Measurements from ENCODE around the gene PBX4.

Gene PBX4

DNA sequence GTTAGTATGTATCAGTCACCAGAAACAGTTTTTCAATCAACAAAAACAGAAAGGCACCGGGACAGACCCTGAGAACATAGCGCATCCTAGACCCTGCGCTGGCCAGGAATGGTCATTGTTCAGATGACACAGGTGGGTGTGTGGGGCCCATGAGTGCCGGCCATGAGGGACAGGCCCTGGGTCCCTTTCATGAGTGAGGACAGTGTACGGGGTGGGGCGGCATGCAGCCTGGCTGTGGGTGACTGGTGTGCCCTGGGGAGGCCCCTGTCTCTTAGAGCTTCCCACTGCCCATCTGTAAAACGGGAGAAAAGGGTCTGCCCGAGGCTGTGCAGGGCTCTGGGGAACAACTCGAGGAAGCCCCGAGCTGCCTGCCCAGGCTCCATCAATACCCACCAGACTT lies 25.8 kb downstream of the PBX4 start:
- Histone ChIP-seq H3K9me3 (ENCODE audit: control insufficient read depth, insufficient read depth, low read depth, low read length) (no peaks in the 10 kb centered on the region), H3K4me3 (ENCODE audit: low read depth, low read length) (no peak overlapping the region), H3K4me1 (ENCODE audit: control insufficient read depth, insufficient read depth, low read length) (no peaks in the 10 kb centered on the region), H3K36me3 (ENCODE audit: control insufficient read depth in 2 of 2, insufficient read depth in 1 of 2, low read length in 2 of 2) (peaks cover 0 to 7% of the 10 kb centered on the region in 2 experiments; a peak in 1 of 3 replicates), H3K27ac (ENCODE audit: extremely low read depth, low read depth, low read length) (no peak overlapping the region)
- ChIA-PET POLR2A (no interaction called here), CTCF (no interaction called here)
- no peak for TF ChIP-seq SALL2 (tag by site-specific recombination; IDR thresholded peaks at IDR 0.05; ENCODE audit: borderline replicate concordance)
- TF ChIP-seq ZNF140 (tag by site-specific recombination; IDR thresholded peaks at IDR 0.05) = no peak
- TF ChIP-seq WT1 (tag by site-specific recombination; IDR thresholded peaks at IDR 0.05) = no peak
- TF ChIP-seq TRIM28 (IDR thresholded peaks at IDR 0.05; ENCODE audit: borderline replicate concordance, low read length) = no peak
- no peak for TF ChIP-seq ZNF596 (tag by site-specific recombination; IDR thresholded peaks at IDR 0.05)
- TF ChIP-seq ZNF292 (tag by site-specific recombination; IDR thresholded peaks at IDR 0.05; ENCODE audit: borderline replicate concordance, low read depth) = no peak
- TF ChIP-seq TCF7L2 (IDR thresholded peaks at IDR 0.05; ENCODE audit: borderline replicate concordance, low read depth, low read length) = no peak
- TF ChIP-seq ZNF354C (tag by site-specific recombination; IDR thresholded peaks at IDR 0.05; ENCODE audit: borderline replicate concordance, low read depth) = no peak
- TF ChIP-seq ZNF37A (tag by site-specific recombination; IDR thresholded peaks at IDR 0.05) = no peak
- TF ChIP-seq ZNF624 (tag by site-specific recombination; IDR thresholded peaks at IDR 0.05) = no peak
- TF ChIP-seq INSM2 (tag by site-specific recombination; IDR thresholded peaks at IDR 0.05) = no peak
- TF ChIP-seq ZNF394 (tag by site-specific recombination; IDR thresholded peaks at IDR 0.05; ENCODE audit: borderline replicate concordance) = no peak
- TF ChIP-seq ATF2 (tag by site-specific recombination; IDR thresholded peaks at IDR 0.05; ENCODE audit: low read depth) = no peak
- no peak for TF ChIP-seq ZSCAN30 (tag by site-specific recombination; IDR thresholded peaks at IDR 0.05)
- no peak for TF ChIP-seq ZNF341 (tag by site-specific recombination; IDR thresholded peaks at IDR 0.05; ENCODE audit: low read depth)

DNA sequence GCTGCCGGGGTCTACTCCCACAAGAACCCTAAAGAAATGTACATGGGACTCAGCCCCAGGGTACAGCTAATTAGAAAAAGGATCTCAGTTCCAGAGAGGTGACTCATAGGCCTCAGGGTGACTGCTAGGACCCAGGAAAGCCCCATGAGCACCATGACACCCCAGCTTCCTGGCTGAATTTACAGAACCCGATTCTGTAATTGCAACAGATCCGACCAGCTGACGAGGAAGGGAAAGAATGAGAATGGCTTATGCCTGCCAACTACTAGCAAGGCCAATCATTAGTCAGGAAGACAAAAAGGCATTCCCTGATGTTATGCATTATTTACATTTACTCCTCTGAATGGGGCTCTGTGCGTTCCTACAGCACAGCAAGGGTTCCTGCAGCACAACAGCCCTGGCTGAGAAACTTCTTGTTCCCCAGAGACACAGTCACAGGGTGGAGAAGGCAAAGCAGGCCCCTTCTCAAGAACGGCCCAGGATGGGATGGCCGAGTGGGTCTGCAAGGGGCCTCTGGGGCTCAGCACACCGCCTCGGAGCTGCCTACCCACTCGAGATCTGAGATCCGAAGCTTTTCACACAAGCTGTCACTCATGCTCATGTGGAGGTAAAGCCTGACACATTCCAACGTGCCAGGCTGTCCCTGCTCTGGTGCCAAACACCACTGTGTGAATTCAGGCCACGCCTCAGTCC lies 27.2 kb downstream of the PBX4 start:
- Histone ChIP-seq H3K27ac (ENCODE audit: extremely low read depth, low read depth, low read length) (no peak overlapping the region), H3K4me1 (ENCODE audit: control insufficient read depth, insufficient read depth, low read length) (0 out of 2 replicates have a peak, but pooled peaks cover 1% of the 10 kb centered on the region), H3K36me3 (ENCODE audit: control insufficient read depth in 2 of 2, insufficient read depth in 1 of 2, low read length in 2 of 2) (peaks cover 0 to 7% of the 10 kb centered on the region in 2 experiments; a peak in 1 of 3 replicates), H3K4me3 (ENCODE audit: low read depth, low read length) (no peak overlapping the region), H3K9me3 (ENCODE audit: control insufficient read depth, insufficient read depth, low read depth, low read length) (no peaks in the 10 kb centered on the region)
- CTCF ChIA-PET = no interaction called here
- TF ChIP-seq ZIC2 (tag by site-specific recombination; IDR thresholded peaks at IDR 0.05) (0 out of 2 replicates have a peak, but pooled peaks have one; percentile 28), ZNF335 (tag by site-specific recombination; conservative IDR thresholded peaks at IDR 0.05) (peak; percentile 42; the same call in 1 of the 2 replicates), ZNF600 (tag by site-specific recombination; IDR thresholded peaks at IDR 0.05) (peak; percentile 73), ZNF621 (tag by site-specific recombination; IDR thresholded peaks at IDR 0.05) (no peak)
- POLR2A ChIA-PET = interaction anchor here (0.6 kb wide), 1 partner anchor 29 kb away, joined by 5 read pairs; no protein-coding TSS in a partner anchor

DNA sequence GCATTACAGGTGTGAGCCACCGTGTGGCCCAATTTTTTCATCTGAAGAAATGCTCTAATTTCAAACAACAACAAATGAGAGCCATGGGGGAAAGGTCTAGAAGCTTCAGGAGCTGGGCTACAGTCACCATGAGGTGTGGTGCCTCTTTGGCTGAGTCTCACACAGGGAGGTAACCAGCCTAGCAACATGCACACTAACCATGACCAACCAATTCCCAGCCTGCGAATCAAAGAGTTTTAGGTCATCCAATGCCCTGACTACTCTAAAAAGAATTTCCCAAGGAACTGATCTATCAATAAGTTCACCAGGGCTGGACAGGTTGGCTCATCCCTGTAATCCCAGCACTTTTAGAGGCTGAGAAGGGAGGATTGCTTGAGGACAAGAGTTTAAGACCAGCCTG lies 29.9 kb downstream of the PBX4 start:
- POLR2A ChIA-PET = no interaction called here
- peaks cover 0 to 5% of the 10 kb centered on the region in 2 experiments; a peak in 1 of 3 replicates for H3K36me3 ChIP-seq (ENCODE audit: control insufficient read depth in 2 of 2, insufficient read depth in 1 of 2, low read length in 2 of 2)
- 0 out of 2 replicates have a peak, but pooled peaks cover 3% of the 10 kb centered on the region for H3K4me1 ChIP-seq (ENCODE audit: control insufficient read depth, insufficient read depth, low read length)
- H3K27ac ChIP-seq (ENCODE audit: extremely low read depth, low read depth, low read length) = no peak overlapping the region
- H3K9me3 ChIP-seq (ENCODE audit: control insufficient read depth, insufficient read depth, low read depth, low read length) = no peaks in the 10 kb centered on the region
- CTCF ChIA-PET = no interaction called here
- no peak overlapping the region for H3K4me3 ChIP-seq (ENCODE audit: low read depth, low read length)
- TF ChIP-seq ZBTB7A (tag by site-specific recombination; IDR thresholded peaks at IDR 0.05; ENCODE audit: low read depth) = no peak
- no peak for TF ChIP-seq ZBTB11 (tag by site-specific recombination; conservative IDR thresholded peaks at IDR 0.05; ENCODE audit: low read depth)
- no peak for TF ChIP-seq GFI1B (tag by site-specific recombination; IDR thresholded peaks at IDR 0.05)
- TF ChIP-seq ZNF37A (tag by site-specific recombination; IDR thresholded peaks at IDR 0.05) = no peak
- no peak for TF ChIP-seq KLF10 (tag by site-specific recombination; IDR thresholded peaks at IDR 0.05)
- TF ChIP-seq YY2 (tag by site-specific recombination; IDR thresholded peaks at IDR 0.05) = no peak
- TF ChIP-seq, protein P1, sequence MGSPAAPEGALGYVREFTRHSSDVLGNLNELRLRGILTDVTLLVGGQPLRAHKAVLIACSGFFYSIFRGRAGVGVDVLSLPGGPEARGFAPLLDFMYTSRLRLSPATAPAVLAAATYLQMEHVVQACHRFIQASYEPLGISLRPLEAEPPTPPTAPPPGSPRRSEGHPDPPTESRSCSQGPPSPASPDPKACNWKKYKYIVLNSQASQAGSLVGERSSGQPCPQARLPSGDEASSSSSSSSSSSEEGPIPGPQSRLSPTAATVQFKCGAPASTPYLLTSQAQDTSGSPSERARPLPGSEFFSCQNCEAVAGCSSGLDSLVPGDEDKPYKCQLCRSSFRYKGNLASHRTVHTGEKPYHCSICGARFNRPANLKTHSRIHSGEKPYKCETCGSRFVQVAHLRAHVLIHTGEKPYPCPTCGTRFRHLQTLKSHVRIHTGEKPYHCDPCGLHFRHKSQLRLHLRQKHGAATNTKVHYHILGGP (tag by site-specific recombination; IDR thresholded peaks at IDR 0.05) = no peak
